HepG2 (cell line): Measurements from ENCODE around the gene FAM98A. TPM values are rescaled to one million over a fixed set of nuclear protein-coding genes. Genes with fewer than 3 reads are reported as not detected.

Experiments
- ATAC-seq: fragments of 200-7000 bp; cut with Tn5 transposase; 3 replicates; pipeline ENCODE4 v1.9.1; 2020; ENCODE audit warnings: mild to moderate bottlenecking, moderate library complexity
- BruUV-seq: library from RNA; stranded (reverse); fragments of 400-500 nt; replicated peaks from 2 replicates; lab custom pipeline; 2021; lab: Mats Ljungman, UMichigan
- CTCF ChIA-PET: fragments of 300-600 bp; formaldehyde crosslinking; extraction: SDS; loops from one replicate; lab custom pipeline; 2021; ENCODE audit warnings: low total read pairs, inconsistent platforms, low intra/inter-chr PET ratio; lab: Yijun Ruan, JAX
- POLR2A ChIA-PET: fragments of 350-600 bp; sonication (Branson Sonifier 250); formaldehyde crosslinking; loops from one replicate; lab custom pipeline; 2020; ENCODE audit warnings: antibody characterized with exemption, inconsistent platforms; lab: Yijun Ruan, JAX
- DNase-seq: peaks from one replicate; pipeline ENCODE4 v3.0.0-alpha.2; 2015; ENCODE audit warnings: low spot score
- FAIRE-seq: peaks from 3 replicates; lab custom pipeline; 2011; peaks lifted over from hg19 to GRCh38; lab: Jason Lieb, UNC
- H2AFZ ChIP-seq: one replicate; pipeline ENCODE4 v1.6.1; 2011; ENCODE audit warnings: low read length, inconsistent platforms
- H3K27ac ChIP-seq: fragments of 300-600 bp; 3 replicates; pipeline ENCODE4 v1.8.0; 2011; ENCODE audit warnings: mixed run types, mild to moderate bottlenecking, mixed read lengths, low read length, inconsistent platforms; ENCODE audit not compliant: insufficient read depth; ENCODE audit errors: extremely low read length
- H3K27me3 ChIP-seq, 2 experiments: fragments of 200-600 bp in 1 of 2; 2 replicates in 1 of 2; 3 replicates in 1 of 2; pipeline versions ENCODE4 v1.6.0 to v1.8.0; 2011; ENCODE audit warnings: low read length in 2 of 2, mild to moderate bottlenecking in 2 of 2, moderate library complexity in 2 of 2, inconsistent platforms in 1 of 2; ENCODE audit not compliant: insufficient read depth in 2 of 2, control insufficient read depth in 1 of 2
- H3K36me3 ChIP-seq, 2 experiments: fragments of 200-600 bp in 1 of 2; replicated peaks in 1 of 2; 2 replicates in 1 of 2; 3 replicates in 1 of 2; pipeline versions ENCODE4 v1.5.1 to v1.8.0; 2011; ENCODE audit warnings: low read length in 2 of 2, inconsistent platforms in 1 of 2; ENCODE audit not compliant: insufficient read depth in 2 of 2, control insufficient read depth in 1 of 2
- H3K4me1 ChIP-seq: 2 replicates; pipeline ENCODE4 v1.5.1; 2012; ENCODE audit warnings: low read length, inconsistent platforms; ENCODE audit not compliant: insufficient read depth
- H3K4me2 ChIP-seq: 2 replicates; pipeline ENCODE4 v1.6.0; 2011; ENCODE audit warnings: low read depth, low read length, inconsistent platforms
- H3K4me3 ChIP-seq, 3 experiments: fragments of 200-600 bp in 1 of 3; sonication (generic), shearing (Covaris generic) in 1 of 3; replicated peaks in 1 of 3; 2 replicates each; pipeline ENCODE4 v1.5.1; 2011 to 2016; ENCODE audit warnings: low read length in 3 of 3, inconsistent platforms in 2 of 3, low read depth in 2 of 3, mild to moderate bottlenecking in 2 of 3, control low read depth in 1 of 3, mixed read lengths in 1 of 3; ENCODE audit not compliant: insufficient read depth in 1 of 3
- H3K79me2 ChIP-seq: one replicate; pipeline ENCODE4 v1.6.1; 2011; ENCODE audit warnings: low read length, inconsistent platforms; ENCODE audit not compliant: insufficient read depth
- H3K9ac ChIP-seq: 2 replicates; pipeline ENCODE4 v1.6.0; 2011; ENCODE audit warnings: mild to moderate bottlenecking, low read depth, low read length, inconsistent platforms; ENCODE audit not compliant: insufficient read depth
- H3K9me3 ChIP-seq: 2 replicates; pipeline ENCODE4 v1.5.1; 2012; ENCODE audit warnings: mild to moderate bottlenecking, low read length
- H4K20me1 ChIP-seq: 2 replicates; pipeline ENCODE4 v1.6.0; 2011; ENCODE audit warnings: inconsistent platforms, mild to moderate bottlenecking, low read length, moderate library complexity; ENCODE audit not compliant: insufficient read depth
- ATF3 ChIP-seq: sonication (generic); formaldehyde crosslinking; IDR thresholded peaks from 2 replicates; pipeline ENCODE4 v1.4.0; 2020; ENCODE audit warnings: missing genetic modification reagents
- ATF7 ChIP-seq, 2 experiments: fragments of 450-650 bp in 1 of 2; sonication (generic) in 1 of 2; formaldehyde crosslinking in 1 of 2; IDR thresholded peaks; 2 replicates each; pipeline versions ENCODE4 v1.4.0 to v1.6.1; 2016 to 2020; ENCODE audit warnings: antibody characterized with exemption in 1 of 2, mild to moderate bottlenecking in 1 of 2, missing genetic modification reagents in 1 of 2
- CEBPB ChIP-seq: IDR thresholded peaks from 2 replicates; pipeline ENCODE4 v1.6.1; 2011; ENCODE audit warnings: low read depth, low read length, improper control_type of control experiment, borderline replicate concordance
- DMAP1 ChIP-seq: IDR thresholded peaks from 2 replicates; pipeline ENCODE4 v1.6.1; 2016
- EZH2 ChIP-seq: conservative IDR thresholded peaks from 2 replicates; pipeline ENCODE4 v1.6.1; 2012; ENCODE audit warnings: mild to moderate bottlenecking, low read depth, low read length, moderate library complexity
- NAIF1 ChIP-seq: sonication (generic); formaldehyde crosslinking; IDR thresholded peaks from 2 replicates; pipeline ENCODE4 v1.5.0; 2020; ENCODE audit warnings: mild to moderate bottlenecking, missing genetic modification reagents, borderline replicate concordance
- NCOA5 ChIP-seq: sonication (generic); formaldehyde crosslinking; IDR thresholded peaks from 2 replicates; pipeline ENCODE4 v1.4.0; 2020; ENCODE audit warnings: missing genetic modification reagents
- NFE2 ChIP-seq: sonication (generic); formaldehyde crosslinking; IDR thresholded peaks from 2 replicates; pipeline ENCODE4 v1.4.0; 2020; ENCODE audit warnings: missing genetic modification reagents
- RAD21 ChIP-seq: fragments of 450-650 bp; formaldehyde crosslinking; IDR thresholded peaks from 2 replicates; pipeline ENCODE4 v1.5.0; 2020; ENCODE audit warnings: mild to moderate bottlenecking
- SMAD3 ChIP-seq: sonication (generic); formaldehyde crosslinking; IDR thresholded peaks from 2 replicates; pipeline ENCODE4 v1.4.0; 2020; ENCODE audit warnings: missing genetic modification reagents
- ZNF33A ChIP-seq: sonication (generic); formaldehyde crosslinking; IDR thresholded peaks from 2 replicates; pipeline ENCODE4 v1.5.1; 2020; ENCODE audit warnings: missing genetic modification reagents, mild to moderate bottlenecking, moderate library complexity, borderline replicate concordance
- ZNF451 ChIP-seq: sonication (generic); formaldehyde crosslinking; IDR thresholded peaks from 2 replicates; pipeline ENCODE4 v1.5.0; 2020; ENCODE audit warnings: mild to moderate bottlenecking, missing genetic modification reagents
- ZNF616 ChIP-seq: sonication (generic); formaldehyde crosslinking; IDR thresholded peaks from 2 replicates; pipeline ENCODE4 v1.5.0; 2020; ENCODE audit warnings: low read depth, mild to moderate bottlenecking, missing genetic modification reagents
- ZNF75D ChIP-seq: sonication (generic); formaldehyde crosslinking; IDR thresholded peaks from 2 replicates; pipeline ENCODE4 v1.8.1; 2023; ENCODE audit warnings: missing genetic modification reagents, mild to moderate bottlenecking, borderline replicate concordance
- ZNF761 ChIP-seq: sonication (generic); formaldehyde crosslinking; conservative IDR thresholded peaks from 2 replicates; pipeline ENCODE4 v1.4.0; 2020; ENCODE audit warnings: mild to moderate bottlenecking, missing genetic modification reagents
- ZNF878 ChIP-seq: sonication (generic); formaldehyde crosslinking; IDR thresholded peaks from 2 replicates; pipeline ENCODE4 v1.8.1; 2023; ENCODE audit warnings: mild to moderate bottlenecking, missing genetic modification reagents, moderate library complexity
- WGBS: methylation state at CpG from one replicate; pipeline ENCODE4 v1.1.6; 2017; ENCODE audit warnings: low lambda C conversion rate; 5-methylcytosine and 5-hydroxymethylcytosine counted together
- in situ Hi-C: cut with HindIII; loops from 2 replicates; pipeline ENCODE4 v1.10.0; 2017; ENCODE audit warnings: low pct_unique_long_range_greater_than_20kb; ENCODE audit not compliant: extremely low pct_ligation_motif_present
- intact Hi-C: fragments of 100-400 bp; cut with micrococcal nuclease; formaldehyde crosslinking; loops from one replicate; pipeline ENCODE4 v1.10.0; 2022; ENCODE audit not compliant: unreplicated experiment
- polyA plus RNA-seq, 8 experiments: library from polyadenylated mRNA; depleted of rRNA in 3 of 8; stranded (reverse) in 7 of 8; unstranded in 1 of 8; fragments of >200 nt; fragmentation: Illumina TruSeq in 4 of 8; extraction: Trizol in 4 of 8; gene quantifications; 2 replicates each; pipeline versions ENCODE4 v1.2.1 to v1.2.3, GENCODE V29; 2011 to 2016; ENCODE audit warnings: low read depth in 4 of 8, missing spikeins in 1 of 8, mixed read lengths in 1 of 8; ENCODE audit not compliant: insufficient read depth in 1 of 8
- total RNA-seq, 5 experiments: library from RNA; depleted of rRNA; stranded (reverse); fragments of >200 nt; fragmentation: Illumina TruSeq; extraction: Trizol; gene quantifications; 2 replicates each; pipeline ENCODE4 v1.2.3, GENCODE V29; 2016; ENCODE audit warnings: low read depth in 1 of 5

The FAM98A gene
- total and polyA plus RNA-seq, 2 of the 13 experiments (the other 11 are each of a cell fraction or from before 2014, with no cell fraction given): 44.0 to 61.4 TPM

DNA sequence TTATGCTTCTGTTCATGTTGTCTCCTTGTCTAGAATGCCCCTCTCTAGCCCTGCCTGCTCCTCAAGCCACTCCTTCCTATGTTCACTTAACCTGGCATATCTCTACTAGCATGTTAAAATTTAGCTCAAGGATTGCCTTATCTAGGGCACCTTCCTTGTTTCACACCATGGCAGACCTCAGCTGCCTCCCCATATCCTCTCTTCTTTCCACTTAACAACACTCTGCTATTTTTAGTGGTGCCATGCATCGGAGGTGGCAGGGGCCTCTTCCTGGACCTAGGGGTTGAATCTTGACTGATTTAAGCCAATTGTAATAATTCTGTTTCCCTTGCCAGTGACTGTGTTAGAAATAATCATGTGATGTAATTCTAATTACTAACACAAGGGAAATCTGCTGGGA, 36.9 kb upstream of the FAM98A start:
- DNase-seq (no peak), ATAC-seq (no peak), FAIRE-seq (no peak)
- Histone ChIP-seq H3K79me2 (no peaks in the 10 kb centered on the region), H3K27ac (no peak overlapping the region), H3K27me3 (0 out of 5 replicates have a peak, but pooled peaks cover 0 to under 1% of the 10 kb centered on the region in 2 experiments), H3K9me3 (no peaks in the 10 kb centered on the region), H3K36me3 (no peaks in the 10 kb centered on the region), H3K4me2 (no peak overlapping the region), H4K20me1 (no peaks in the 10 kb centered on the region), H3K4me1 (no peaks in the 10 kb centered on the region), H3K4me3 (no peak overlapping the region), H2AFZ (no peak overlapping the region), H3K9ac (no peak overlapping the region)
- BruUV-seq: no TSS peak
- intact Hi-C loops (no loop called here), in situ Hi-C loops (no loop called here)
- 8% methylated on average over 1 of the region's 1 CpG for WGBS
- TF ChIP-seq RAD21 (CRISPR knock-in tag) (no peak), CEBPB (no peak), NFE2 (no peak), ATF3 (CRISPR knock-in tag) (no peak), NAIF1 (CRISPR knock-in tag) (no peak), ZNF878 (CRISPR knock-in tag) (no peak), NCOA5 (CRISPR knock-in tag) (no peak), ZNF75D (CRISPR knock-in tag) (no peak), ZNF761 (no peak), ZNF616 (CRISPR knock-in tag) (no peak), ZNF33A (CRISPR knock-in tag) (no peak), ZNF451 (CRISPR knock-in tag) (no peak), SMAD3 (CRISPR knock-in tag) (no peak), ATF7 (IDR thresholded peaks at IDR 0.05) (no peak), ATF7 (CRISPR knock-in tag; IDR thresholded peaks at IDR 0.05) (no peak), EZH2 (no peak), DMAP1 (CRISPR knock-in tag) (no peak)
- ChIA-PET CTCF (no interaction called here), POLR2A (no interaction called here)
